CD14-positive monocyte (primary cell): ENCODE measurements around the gene ACLY. TPM values are rescaled to one million over a fixed set of nuclear protein-coding genes. Genes with fewer than 3 reads are reported as not detected.

Source experiments
- DNase-seq, 3 donors: peaks; one replicate each; pipeline ENCODE4 v3.0.0-alpha.2; 2011 to 2022
- H2AFZ ChIP-seq: 2 replicates; pipeline ENCODE4 v1.6.0; 2012; ENCODE audit warnings: mild to moderate bottlenecking, low read depth, low read length, inconsistent platforms; ENCODE audit not compliant: insufficient read depth, poor library complexity, severe bottlenecking
- H3K27ac ChIP-seq, 2 donors: 1 replicate in 1 of 2; 2 replicates in 1 of 2; pipeline ENCODE4 v1.5.1; 2012 to 2013; ENCODE audit warnings: low read length in 2 of 2, control low read depth in 1 of 2, inconsistent platforms in 1 of 2, low read depth in 1 of 2, mild to moderate bottlenecking in 1 of 2
- H3K27me3 ChIP-seq, 2 donors: one replicate each; pipeline versions ENCODE4 v1.6.0 to v1.6.1; 2011 to 2013; ENCODE audit warnings: low read length in 2 of 2; ENCODE audit not compliant: control insufficient read depth in 2 of 2, insufficient read depth in 2 of 2
- H3K36me3 ChIP-seq, 2 donors: replicated peaks in 1 of 2; 1 replicate in 1 of 2; 2 replicates in 1 of 2; pipeline versions ENCODE4 v1.5.1 to v1.6.1; 2012 to 2013; ENCODE audit warnings: low read length in 2 of 2, control low read depth in 1 of 2, inconsistent platforms in 1 of 2, mild to moderate bottlenecking in 1 of 2; ENCODE audit not compliant: insufficient read depth in 2 of 2, control insufficient read depth in 1 of 2
- H3K4me1 ChIP-seq, 2 donors: 1 replicate in 1 of 2; 2 replicates in 1 of 2; pipeline versions ENCODE4 v1.5.1 to v1.6.1; 2012 to 2013; ENCODE audit warnings: low read length in 2 of 2, control low read depth in 1 of 2, inconsistent platforms in 1 of 2, mild to moderate bottlenecking in 1 of 2, moderate library complexity in 1 of 2; ENCODE audit not compliant: insufficient read depth in 2 of 2, control insufficient read depth in 1 of 2
- H3K4me2 ChIP-seq: replicated peaks from 2 replicates; pipeline ENCODE3; 2012; ENCODE audit warnings: low read length, moderate library complexity, mild to moderate bottlenecking; ENCODE audit not compliant: poor library complexity, severe bottlenecking; ENCODE audit errors: extremely low read depth
- H3K4me3 ChIP-seq, 3 experiments: fragments of 200-600 bp in 1 of 3; sonication (generic) in 1 of 3; replicated peaks in 1 of 3; 1 replicate in 2 of 3; 2 replicates in 1 of 3; pipeline ENCODE4 v1.5.1; 2011 to 2013; ENCODE audit warnings: low read length in 3 of 3, mild to moderate bottlenecking in 3 of 3, control low read depth in 2 of 3, low read depth in 2 of 3, inconsistent platforms in 1 of 3, moderate library complexity in 1 of 3
- H3K79me2 ChIP-seq: 2 replicates; pipeline ENCODE4 v1.6.0; 2012; ENCODE audit warnings: mild to moderate bottlenecking, control low read depth, inconsistent platforms, low read length, moderate library complexity; ENCODE audit not compliant: insufficient read depth
- H3K9ac ChIP-seq: 2 replicates; pipeline ENCODE4 v1.6.0; 2017; ENCODE audit warnings: low read length, mild to moderate bottlenecking; ENCODE audit not compliant: insufficient read depth, poor library complexity, severe bottlenecking
- H3K9me3 ChIP-seq, 2 donors: replicated peaks in 1 of 2; 1 replicate in 1 of 2; 2 replicates in 1 of 2; pipeline versions ENCODE4 v1.5.1 to v1.6.1; 2012 to 2013; ENCODE audit warnings: low read length in 2 of 2, control low read depth in 1 of 2; ENCODE audit not compliant: control insufficient read depth in 1 of 2, insufficient read depth in 1 of 2
- H4K20me1 ChIP-seq: 2 replicates; pipeline ENCODE4 v1.6.0; 2012; ENCODE audit warnings: mild to moderate bottlenecking, low read length, control low read depth, moderate library complexity; ENCODE audit not compliant: insufficient read depth
- H3K27ac Mint-ChIP-seq, 7 donors: one replicate each; pipeline ENCODE4 v1.8.0; 2020; ENCODE audit warnings: mild to moderate bottlenecking in 7 of 7, mixed read lengths in 7 of 7, moderate library complexity in 6 of 7, inconsistent platforms in 2 of 7
- H3K27me3 Mint-ChIP-seq, 3 donors: one replicate each; pipeline ENCODE4 v1.8.0; 2021 to 2022; ENCODE audit warnings: low read depth in 3 of 3, mild to moderate bottlenecking in 3 of 3, mixed read lengths in 3 of 3, moderate library complexity in 3 of 3, inconsistent platforms in 1 of 3
- H3K36me3 Mint-ChIP-seq, 2 donors: one replicate each; pipeline ENCODE4 v1.8.0; 2020; ENCODE audit warnings: mixed read lengths in 2 of 2, inconsistent platforms in 1 of 2, mild to moderate bottlenecking in 1 of 2
- H3K4me1 Mint-ChIP-seq: one replicate; pipeline ENCODE4 v1.8.0; 2020; ENCODE audit warnings: mild to moderate bottlenecking, mixed read lengths
- H3K4me3 Mint-ChIP-seq, 2 donors: one replicate each; pipeline ENCODE4 v1.8.0; 2020; ENCODE audit warnings: mild to moderate bottlenecking in 2 of 2, mixed read lengths in 2 of 2, moderate library complexity in 1 of 2
- H3K9me3 Mint-ChIP-seq, 7 donors: one replicate each; pipeline ENCODE4 v1.8.0; 2020 to 2022; ENCODE audit warnings: mixed read lengths in 7 of 7, mild to moderate bottlenecking in 6 of 7, moderate library complexity in 6 of 7, inconsistent platforms in 2 of 7
- WGBS: methylation state at CpG from one replicate; pipeline ENCODE4 v1.1.5; 2013; ENCODE audit warnings: missing lambda C conversion rate; ENCODE audit not compliant: insufficient coverage; 5-methylcytosine and 5-hydroxymethylcytosine counted together
- intact Hi-C, 2 donors: fragments of 100-400 bp; cut with micrococcal nuclease; formaldehyde crosslinking; loops; one replicate each; pipeline versions ENCODE4 v1.15.0 to v1.15.1; 2023
- polyA plus RNA-seq, 3 donors: library from polyadenylated mRNA; depleted of rRNA in 1 of 3; unstranded in 2 of 3; stranded (reverse) in 1 of 3; fragments of 300-500 nt in 2 of 3; fragments of >200 nt in 1 of 3; fragmentation: Illumina TruSeq in 2 of 3; gene quantifications; 1 replicate in 2 of 3; 2 replicates in 1 of 3; pipeline ENCODE4 v1.2.3, GENCODE V29; 2012 to 2021
- TF ChIP-seq, protein P1 (sequence below): fragments of 200-600 bp; IDR thresholded peaks from one replicate; pipeline ENCODE4 v1.8.0; 2022; ENCODE audit warnings: antibody characterized with exemption, mild to moderate bottlenecking

Gene ACLY
- polyA plus RNA-seq, 3 donors = 41.0 to 48.3 (median 45.1) TPM

DNA sequence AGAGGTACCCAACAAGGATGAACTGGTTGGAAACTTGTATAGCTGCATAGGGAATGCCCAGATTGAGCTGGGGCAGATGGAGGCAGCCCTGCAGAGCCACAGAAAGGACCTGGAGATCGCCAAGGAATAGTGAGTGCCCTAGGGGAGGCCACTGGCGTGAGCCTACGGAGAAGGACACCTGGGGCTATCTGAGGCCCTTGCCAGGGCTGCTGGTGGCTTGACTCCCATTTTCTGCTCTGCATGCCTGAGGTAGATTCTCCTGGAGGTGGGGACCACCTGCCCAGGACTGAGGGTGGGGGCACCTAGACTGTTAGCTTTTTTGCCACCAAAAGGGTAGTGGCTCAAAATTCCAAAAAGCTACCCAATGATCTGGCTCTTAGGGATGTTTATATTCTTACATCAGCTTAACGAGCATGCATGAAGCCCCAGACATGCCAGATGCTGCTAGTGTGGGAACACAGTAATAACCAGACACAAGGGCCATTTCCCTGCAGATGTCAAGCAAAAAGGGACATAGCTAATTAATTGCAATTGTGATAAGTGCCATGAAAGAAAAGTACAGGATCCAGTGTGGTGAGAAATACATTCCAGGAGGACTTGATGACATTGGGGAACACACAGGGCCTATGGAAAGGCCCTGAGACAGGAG lies 20.4 kb upstream of the ACLY start:
- Histone ChIP-seq H3K27me3 (no peaks in the 10 kb centered on the region), H3K4me1 (no peaks in the 10 kb centered on the region), H3K27ac (no peak overlapping the region), H3K4me2 (no peak overlapping the region), H3K9me3 (no peaks in the 10 kb centered on the region), H3K79me2 (no peaks in the 10 kb centered on the region), H3K36me3 (no peaks in the 10 kb centered on the region), H3K9ac (no peak overlapping the region), H3K4me3 (no peak overlapping the region), H2AFZ (no peak overlapping the region), H4K20me1 (no peaks in the 10 kb centered on the region)
- no peak overlapping the region for H3K4me3 Mint-ChIP-seq
- TF ChIP-seq, protein P1, sequence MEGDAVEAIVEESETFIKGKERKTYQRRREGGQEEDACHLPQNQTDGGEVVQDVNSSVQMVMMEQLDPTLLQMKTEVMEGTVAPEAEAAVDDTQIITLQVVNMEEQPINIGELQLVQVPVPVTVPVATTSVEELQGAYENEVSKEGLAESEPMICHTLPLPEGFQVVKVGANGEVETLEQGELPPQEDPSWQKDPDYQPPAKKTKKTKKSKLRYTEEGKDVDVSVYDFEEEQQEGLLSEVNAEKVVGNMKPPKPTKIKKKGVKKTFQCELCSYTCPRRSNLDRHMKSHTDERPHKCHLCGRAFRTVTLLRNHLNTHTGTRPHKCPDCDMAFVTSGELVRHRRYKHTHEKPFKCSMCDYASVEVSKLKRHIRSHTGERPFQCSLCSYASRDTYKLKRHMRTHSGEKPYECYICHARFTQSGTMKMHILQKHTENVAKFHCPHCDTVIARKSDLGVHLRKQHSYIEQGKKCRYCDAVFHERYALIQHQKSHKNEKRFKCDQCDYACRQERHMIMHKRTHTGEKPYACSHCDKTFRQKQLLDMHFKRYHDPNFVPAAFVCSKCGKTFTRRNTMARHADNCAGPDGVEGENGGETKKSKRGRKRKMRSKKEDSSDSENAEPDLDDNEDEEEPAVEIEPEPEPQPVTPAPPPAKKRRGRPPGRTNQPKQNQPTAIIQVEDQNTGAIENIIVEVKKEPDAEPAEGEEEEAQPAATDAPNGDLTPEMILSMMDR = no peak
- intact Hi-C loops = loop anchor here in 1 of 2 donors (5.0 kb wide), 1 partner anchor 33 kb away; no protein-coding TSS in a partner anchor
- H3K4me1 Mint-ChIP-seq = no peaks in the 10 kb centered on the region
- no peak for DNase-seq
- no peak overlapping the region for H3K27ac Mint-ChIP-seq
- no peaks in the 10 kb centered on the region for H3K36me3 Mint-ChIP-seq
- 95% methylated on average over 4 of the region's 4 CpGs for WGBS
- peaks cover 2 to 4% (median 2%) of the 10 kb centered on the region in 3 donors for H3K27me3 Mint-ChIP-seq
- no peaks in the 10 kb centered on the region for H3K9me3 Mint-ChIP-seq

DNA sequence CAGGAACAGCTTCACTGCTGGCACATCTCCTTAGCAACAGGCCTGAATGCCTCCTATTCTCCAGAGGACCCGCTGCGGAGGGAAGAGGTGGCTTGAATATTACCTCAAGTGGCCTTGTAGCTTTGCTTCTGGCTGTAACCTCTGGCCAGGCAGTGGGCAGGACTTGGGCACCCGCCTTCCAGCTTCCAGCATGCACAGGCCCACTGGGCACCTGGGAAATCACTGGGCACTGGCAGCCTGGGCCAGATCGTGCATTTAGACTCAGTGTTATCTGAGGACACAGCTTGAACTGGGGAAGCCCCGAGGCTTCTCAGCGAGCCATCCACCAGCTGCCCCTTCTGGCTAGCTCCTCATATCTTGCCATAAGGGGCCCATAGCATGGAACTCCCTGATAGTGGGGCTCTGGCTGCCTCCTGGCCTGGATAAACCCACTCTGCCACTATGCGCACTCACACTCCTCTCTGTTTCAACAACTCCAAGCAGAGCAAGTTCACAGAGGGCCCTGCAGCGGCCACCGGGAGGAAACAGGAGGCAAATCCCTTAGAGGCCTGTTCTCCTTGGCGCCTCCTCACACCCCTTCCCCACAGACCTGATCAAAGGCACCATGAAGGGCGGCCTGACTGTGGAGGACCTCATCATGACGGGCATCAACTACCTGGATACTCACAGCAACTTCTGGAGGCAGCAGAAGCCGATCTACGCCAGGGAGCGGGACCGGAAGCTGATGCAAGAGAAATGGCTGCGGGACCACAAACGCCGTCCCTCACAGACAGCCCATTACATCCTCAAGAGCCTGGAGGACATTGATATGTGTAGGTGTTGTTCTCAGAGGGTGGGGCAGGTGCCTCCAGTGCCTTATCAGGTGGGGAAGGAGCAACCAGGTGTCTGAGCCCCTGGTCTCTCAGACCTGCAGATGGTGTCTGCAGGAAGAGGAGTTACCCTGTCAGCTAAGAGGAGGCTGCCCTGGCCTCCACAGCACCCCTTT lies 19.5 kb upstream of the ACLY start:
- no peak overlapping the region for H3K4me2 ChIP-seq
- intact Hi-C loops = loop anchor here in 1 of 2 donors (5.0 kb wide), 1 partner anchor 34 kb away; no protein-coding TSS in a partner anchor
- H3K9ac ChIP-seq = no peak overlapping the region

More for the DNA sequence above, 19.5 kb upstream of the ACLY start:
- Mint-ChIP-seq H3K4me3 (no peak overlapping the region), H3K9me3 (no peaks in the 10 kb centered on the region), H3K27me3 (peaks cover 2 to 4% (median 2%) of the 10 kb centered on the region in 3 donors), H3K36me3 (no peaks in the 10 kb centered on the region), H3K4me1 (peaks cover 4% of the 10 kb centered on the region), H3K27ac (no peak overlapping the region)
- TF ChIP-seq, protein P1 = no peak
- Histone ChIP-seq H3K4me3 (no peak overlapping the region), H3K79me2 (no peaks in the 10 kb centered on the region), H3K9me3 (no peaks in the 10 kb centered on the region), H3K36me3 (no peaks in the 10 kb centered on the region), H4K20me1 (no peaks in the 10 kb centered on the region), H3K27ac (no peak overlapping the region), H2AFZ (no peak overlapping the region), H3K4me1 (peaks cover 5 to 6% of the 10 kb centered on the region in 2 donors), H3K27me3 (no peaks in the 10 kb centered on the region)
- DNase-seq = no peak
- 96% methylated on average over 10 of the region's 19 CpGs for WGBS
